A549 (cell line): ENCODE data around the gene IGFALS.

Source experiments
- CBX2 ChIP-seq: fragments of 200-600 bp; sonication (generic); IDR thresholded peaks from 2 replicates; pipeline ENCODE4 v1.6.1; 2016; ENCODE audit warnings: low read depth, mild to moderate bottlenecking, borderline replicate concordance
- CEBPB ChIP-seq, 2 experiments: fragments of >200 bp in 1 of 2; sonication (Bioruptor Twin) in 1 of 2; formaldehyde crosslinking in 1 of 2; IDR thresholded peaks; 2 replicates each; pipeline ENCODE4 v1.6.1; 2012 to 2016
- CTCF ChIP-seq: fragments of >200 bp; sonication (Bioruptor Twin); formaldehyde crosslinking; IDR thresholded peaks from 3 replicates; pipeline ENCODE4 v1.5.1; 2016
- MAZ ChIP-seq: fragments of 150-350 bp; IDR thresholded peaks from 2 replicates; pipeline ENCODE4 v1.6.1; 2014; ENCODE audit warnings: antibody characterized with exemption, low read depth, low read length, borderline replicate concordance
- POLR2A ChIP-seq: IDR thresholded peaks from 2 replicates; pipeline ENCODE4 v1.6.1; 2012; ENCODE audit warnings: mild to moderate bottlenecking, low read length
- TF ChIP-seq, protein P1 (sequence below): fragments of 200-600 bp; sonication (generic); IDR thresholded peaks from 2 replicates; pipeline ENCODE4 v1.6.1; 2016; ENCODE audit warnings: antibody characterized with exemption, mild to moderate bottlenecking, moderate library complexity
- TF ChIP-seq, protein P2 (sequence below): fragments of 450-650 bp; IDR thresholded peaks from 2 replicates; pipeline ENCODE4 v1.6.1; 2014; ENCODE audit warnings: antibody characterized with exemption

- TF ChIP-seq CTCF: no peak
- no peak for TF ChIP-seq CEBPB (IDR thresholded peaks at IDR 0.05)
- TF ChIP-seq, protein P1, sequence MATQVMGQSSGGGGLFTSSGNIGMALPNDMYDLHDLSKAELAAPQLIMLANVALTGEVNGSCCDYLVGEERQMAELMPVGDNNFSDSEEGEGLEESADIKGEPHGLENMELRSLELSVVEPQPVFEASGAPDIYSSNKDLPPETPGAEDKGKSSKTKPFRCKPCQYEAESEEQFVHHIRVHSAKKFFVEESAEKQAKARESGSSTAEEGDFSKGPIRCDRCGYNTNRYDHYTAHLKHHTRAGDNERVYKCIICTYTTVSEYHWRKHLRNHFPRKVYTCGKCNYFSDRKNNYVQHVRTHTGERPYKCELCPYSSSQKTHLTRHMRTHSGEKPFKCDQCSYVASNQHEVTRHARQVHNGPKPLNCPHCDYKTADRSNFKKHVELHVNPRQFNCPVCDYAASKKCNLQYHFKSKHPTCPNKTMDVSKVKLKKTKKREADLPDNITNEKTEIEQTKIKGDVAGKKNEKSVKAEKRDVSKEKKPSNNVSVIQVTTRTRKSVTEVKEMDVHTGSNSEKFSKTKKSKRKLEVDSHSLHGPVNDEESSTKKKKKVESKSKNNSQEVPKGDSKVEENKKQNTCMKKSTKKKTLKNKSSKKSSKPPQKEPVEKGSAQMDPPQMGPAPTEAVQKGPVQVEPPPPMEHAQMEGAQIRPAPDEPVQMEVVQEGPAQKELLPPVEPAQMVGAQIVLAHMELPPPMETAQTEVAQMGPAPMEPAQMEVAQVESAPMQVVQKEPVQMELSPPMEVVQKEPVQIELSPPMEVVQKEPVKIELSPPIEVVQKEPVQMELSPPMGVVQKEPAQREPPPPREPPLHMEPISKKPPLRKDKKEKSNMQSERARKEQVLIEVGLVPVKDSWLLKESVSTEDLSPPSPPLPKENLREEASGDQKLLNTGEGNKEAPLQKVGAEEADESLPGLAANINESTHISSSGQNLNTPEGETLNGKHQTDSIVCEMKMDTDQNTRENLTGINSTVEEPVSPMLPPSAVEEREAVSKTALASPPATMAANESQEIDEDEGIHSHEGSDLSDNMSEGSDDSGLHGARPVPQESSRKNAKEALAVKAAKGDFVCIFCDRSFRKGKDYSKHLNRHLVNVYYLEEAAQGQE: no peak
- TF ChIP-seq POLR2A: no peak
- TF ChIP-seq, protein P2, sequence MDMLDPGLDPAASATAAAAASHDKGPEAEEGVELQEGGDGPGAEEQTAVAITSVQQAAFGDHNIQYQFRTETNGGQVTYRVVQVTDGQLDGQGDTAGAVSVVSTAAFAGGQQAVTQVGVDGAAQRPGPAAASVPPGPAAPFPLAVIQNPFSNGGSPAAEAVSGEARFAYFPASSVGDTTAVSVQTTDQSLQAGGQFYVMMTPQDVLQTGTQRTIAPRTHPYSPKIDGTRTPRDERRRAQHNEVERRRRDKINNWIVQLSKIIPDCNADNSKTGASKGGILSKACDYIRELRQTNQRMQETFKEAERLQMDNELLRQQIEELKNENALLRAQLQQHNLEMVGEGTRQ: no peak
- TF ChIP-seq MAZ: no peak
- TF ChIP-seq CBX2: no peak
Measured at GRCh38 chr16:1825864-1826690, 32.6 kb upstream of the IGFALS start.
